ENCODE results near the gene ZNF221. TPM values are rescaled to one million over a fixed set of nuclear protein-coding genes. Genes with fewer than 3 reads are reported as not detected.

ZNF221 gene
- total and polyA plus RNA-seq, 10 donors, result 0.09 to 8.7 (median 4.7) TPM

GRCh38 chr19:43997631-43998290 is 46.7 kb downstream of the ZNF221 start:
- H3K9me3 ChIP-seq, result peaks cover 0 to 66% (median 43%) of the 10 kb centered on the region in 8 donors
- no peak for TF ChIP-seq POLR2A (IDR thresholded peaks at IDR 0.05)
- H3K4me1 ChIP-seq, result peaks cover 0 to 8% (median 7%) of the 10 kb centered on the region in 6 donors
- WGBS, 5 donors, result 91 to 94% (median 93%) methylated on average over 9 to 10 of the region's 10 CpGs
- no peak overlapping the region for H3K4me3 ChIP-seq
- H3K27me3 ChIP-seq (replicated peaks in 1 of 7), result no peaks in the 10 kb centered on the region
- peaks cover 4 to 52% (median 49%) of the 10 kb centered on the region in 6 donors for H3K36me3 ChIP-seq
- intact Hi-C loops (cut with DNase I; ENCODE audit: low total_unique reads), result no loop called here
- H3K27ac ChIP-seq, result no peak overlapping the region
- no peak for DNase-seq

- Histone ChIP-seq H3K36me3 (peaks cover 0 to 30% (median 13%) of the 10 kb centered on the region in 6 donors), H3K9me3 (peaks cover 0 to 56% (median 45%) of the 10 kb centered on the region in 8 donors), H3K4me1 (peaks cover 8 to 42% (median 20%) of the 10 kb centered on the region in 6 donors), H3K4me3 (peak overlapping the region; percentile 62 to 92 (median 84)), H3K27ac (peak overlapping the region; percentile 74 to 92 (median 82)), H3K27me3 (replicated peaks in 1 of 7) (no peaks in the 10 kb centered on the region)
- TF ChIP-seq CTCF (IDR thresholded peaks at IDR 0.05 in 8 of 11, conservative IDR thresholded peaks at IDR 0.05 in 3 of 11) (no peak), POLR2AphosphoS5 (IDR thresholded peaks at IDR 0.05) (no peak), POLR2A (IDR thresholded peaks at IDR 0.05) (no peak)
- intact Hi-C loops (cut with DNase I; ENCODE audit: low total_unique reads), result loop anchor here (10.0 kb wide), 1 partner anchor 93 kb away; the partner anchor contains the start of gene ZNF224
- WGBS, 5 donors, result 14 to 20% (median 15%) methylated on average over 8 of the region's 8 CpGs
- no peak for DNase-seq
Measured at GRCh38 chr19:44002212-44002565, 51.2 kb downstream of the ZNF221 start.

GRCh38 chr19:44002566-44003460 is 51.8 kb downstream of the ZNF221 start, which contains the start of gene ZNF230:
ZNF230 (plus strand) TSS chr19:44002957; CDS start chr19:44007079, 4,122 bp downstream.
- peak within 1 kb of the TSS; percentile 74 to 92 (median 82) for H3K27ac ChIP-seq
- WGBS, 5 donors, result 0 to 1% (median 1%) methylated on average over 37 to 48 of the region's 48 CpGs
- intact Hi-C loops (cut with DNase I; ENCODE audit: low total_unique reads), result loop anchor here (10.0 kb wide), 1 partner anchor 92 kb away; the partner anchor contains the start of gene ZNF224

More at GRCh38 chr19:44002566-44003460, 51.8 kb downstream of the ZNF221 start, which contains the start of gene ZNF230:
- H3K4me1 ChIP-seq, result peaks cover 8 to 42% (median 20%) of the 10 kb centered on the region in 6 donors
- peak within 1 kb of the TSS; percentile 62 to 92 (median 84) for H3K4me3 ChIP-seq
- peaks cover 0 to 56% (median 45%) of the 10 kb centered on the region in 8 donors for H3K9me3 ChIP-seq
- TF ChIP-seq CTCF (IDR thresholded peaks at IDR 0.05 in 8 of 11, conservative IDR thresholded peaks at IDR 0.05 in 3 of 11), result no peak
- TF ChIP-seq POLR2A (IDR thresholded peaks at IDR 0.05), result no peak
- peak; percentile 67 to 89 (median 84) for TF ChIP-seq POLR2AphosphoS5 (IDR thresholded peaks at IDR 0.05)
- peaks cover 0 to 30% (median 16%) of the 10 kb centered on the region in 6 donors for H3K36me3 ChIP-seq
- H3K27me3 ChIP-seq (replicated peaks in 1 of 7), result no peaks in the 10 kb centered on the region
- DNase-seq, result peak; percentile 95

Data from spleen (tissue), 11 donors.